Parathyroid adenoma (tissue), 2 donors: ENCODE measurements around the gene HBD.

Experiments used
- H2AFZ ChIP-seq: fragments of 300-600 bp; sonication (generic); one replicate; pipeline ENCODE4 v1.7.0; 2017; ENCODE audit warnings: antibody characterized with exemption, mild to moderate bottlenecking
- H3K27ac ChIP-seq: fragments of 300-600 bp; sonication (generic); one replicate; pipeline ENCODE4 v1.7.0; 2017
- H3K27me3 ChIP-seq: fragments of 300-600 bp; sonication (generic); one replicate; pipeline ENCODE4 v1.7.0; 2017; ENCODE audit warnings: low read length; ENCODE audit not compliant: control insufficient read depth, insufficient read depth
- H3K36me3 ChIP-seq: fragments of 300-600 bp; sonication (generic); one replicate; pipeline ENCODE4 v1.7.0; 2017; ENCODE audit warnings: low read length; ENCODE audit not compliant: control insufficient read depth, insufficient read depth
- H3K4me1 ChIP-seq: fragments of 300-600 bp; sonication (generic); one replicate; pipeline ENCODE4 v1.7.0; 2017; ENCODE audit warnings: control low read depth
- H3K4me2 ChIP-seq: fragments of 300-600 bp; sonication (generic); one replicate; pipeline ENCODE4 v1.7.0; 2017; ENCODE audit warnings: low read length
- H3K4me3 ChIP-seq: fragments of 300-600 bp; sonication (generic); one replicate; pipeline ENCODE4 v1.7.0; 2017; ENCODE audit warnings: low read depth, low read length
- H3K79me2 ChIP-seq: fragments of 300-600 bp; sonication (generic); one replicate; pipeline ENCODE4 v1.7.0; 2017; ENCODE audit warnings: control low read depth
- H3K9ac ChIP-seq: fragments of 300-600 bp; sonication (generic); one replicate; pipeline ENCODE4 v1.7.0; 2017; ENCODE audit warnings: mild to moderate bottlenecking
- H3K9me3 ChIP-seq: fragments of 300-600 bp; sonication (generic); one replicate; pipeline ENCODE4 v1.7.0; 2017; ENCODE audit warnings: low read length; ENCODE audit not compliant: control insufficient read depth
- TF ChIP-seq, protein P1 (sequence below): fragments of 300-600 bp; sonication (generic); IDR thresholded peaks from one replicate; pipeline ENCODE4 v1.7.0; 2017; ENCODE audit warnings: antibody characterized with exemption, mild to moderate bottlenecking
- donor health status: primary hyperparathyroidism.

The HBD gene

DNA sequence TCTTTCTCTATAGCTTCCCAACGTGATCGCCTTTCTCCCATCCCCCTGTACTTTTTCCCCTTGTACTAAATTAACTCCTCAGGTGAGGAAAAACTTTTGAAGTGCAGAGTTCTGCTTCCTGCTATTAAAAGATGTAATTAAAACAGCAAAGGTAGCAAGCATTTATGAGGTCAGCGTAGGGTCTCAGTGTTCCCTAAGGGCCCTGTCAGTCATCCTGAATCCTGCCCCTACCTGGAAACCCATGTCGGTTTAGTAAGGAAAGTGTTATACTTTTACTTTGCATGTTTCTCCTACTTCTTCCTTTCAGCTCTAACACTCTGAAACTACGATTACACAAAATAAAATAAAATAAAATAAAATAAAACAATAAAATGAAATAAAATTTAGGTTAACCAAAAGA, 6.2 kb downstream of the HBD start:
- H3K4me2 ChIP-seq = no peak overlapping the region
- no peaks in the 10 kb centered on the region for H3K27me3 ChIP-seq
- TF ChIP-seq, protein P1, sequence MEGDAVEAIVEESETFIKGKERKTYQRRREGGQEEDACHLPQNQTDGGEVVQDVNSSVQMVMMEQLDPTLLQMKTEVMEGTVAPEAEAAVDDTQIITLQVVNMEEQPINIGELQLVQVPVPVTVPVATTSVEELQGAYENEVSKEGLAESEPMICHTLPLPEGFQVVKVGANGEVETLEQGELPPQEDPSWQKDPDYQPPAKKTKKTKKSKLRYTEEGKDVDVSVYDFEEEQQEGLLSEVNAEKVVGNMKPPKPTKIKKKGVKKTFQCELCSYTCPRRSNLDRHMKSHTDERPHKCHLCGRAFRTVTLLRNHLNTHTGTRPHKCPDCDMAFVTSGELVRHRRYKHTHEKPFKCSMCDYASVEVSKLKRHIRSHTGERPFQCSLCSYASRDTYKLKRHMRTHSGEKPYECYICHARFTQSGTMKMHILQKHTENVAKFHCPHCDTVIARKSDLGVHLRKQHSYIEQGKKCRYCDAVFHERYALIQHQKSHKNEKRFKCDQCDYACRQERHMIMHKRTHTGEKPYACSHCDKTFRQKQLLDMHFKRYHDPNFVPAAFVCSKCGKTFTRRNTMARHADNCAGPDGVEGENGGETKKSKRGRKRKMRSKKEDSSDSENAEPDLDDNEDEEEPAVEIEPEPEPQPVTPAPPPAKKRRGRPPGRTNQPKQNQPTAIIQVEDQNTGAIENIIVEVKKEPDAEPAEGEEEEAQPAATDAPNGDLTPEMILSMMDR = no peak
- no peaks in the 10 kb centered on the region for H3K4me1 ChIP-seq
- no peak overlapping the region for H3K27ac ChIP-seq
- no peaks in the 10 kb centered on the region for H3K79me2 ChIP-seq
- H3K36me3 ChIP-seq = no peaks in the 10 kb centered on the region
- no peaks in the 10 kb centered on the region for H3K9me3 ChIP-seq
- no peak overlapping the region for H3K4me3 ChIP-seq
- H2AFZ ChIP-seq = no peak overlapping the region
- no peak overlapping the region for H3K9ac ChIP-seq

DNA sequence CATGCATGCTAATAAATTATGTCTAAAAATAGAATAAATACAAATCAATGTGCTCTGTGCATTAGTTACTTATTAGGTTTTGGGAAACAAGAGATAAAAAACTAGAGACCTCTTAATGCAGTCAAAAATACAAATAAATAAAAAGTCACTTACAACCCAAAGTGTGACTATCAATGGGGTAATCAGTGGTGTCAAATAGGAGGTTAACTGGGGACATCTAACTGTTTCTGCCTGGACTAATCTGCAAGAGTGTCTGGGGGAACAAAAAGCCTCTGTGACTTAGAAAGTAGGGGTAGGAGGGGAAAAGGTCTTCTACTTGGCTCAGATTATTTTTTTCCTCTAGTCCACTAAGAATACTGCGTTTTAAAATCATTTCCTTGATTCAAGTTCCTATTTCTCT, 6.6 kb downstream of the HBD start:
- TF ChIP-seq, protein P1 = no peak
- no peak overlapping the region for H3K9ac ChIP-seq
- H3K27ac ChIP-seq = no peak overlapping the region

DNA sequence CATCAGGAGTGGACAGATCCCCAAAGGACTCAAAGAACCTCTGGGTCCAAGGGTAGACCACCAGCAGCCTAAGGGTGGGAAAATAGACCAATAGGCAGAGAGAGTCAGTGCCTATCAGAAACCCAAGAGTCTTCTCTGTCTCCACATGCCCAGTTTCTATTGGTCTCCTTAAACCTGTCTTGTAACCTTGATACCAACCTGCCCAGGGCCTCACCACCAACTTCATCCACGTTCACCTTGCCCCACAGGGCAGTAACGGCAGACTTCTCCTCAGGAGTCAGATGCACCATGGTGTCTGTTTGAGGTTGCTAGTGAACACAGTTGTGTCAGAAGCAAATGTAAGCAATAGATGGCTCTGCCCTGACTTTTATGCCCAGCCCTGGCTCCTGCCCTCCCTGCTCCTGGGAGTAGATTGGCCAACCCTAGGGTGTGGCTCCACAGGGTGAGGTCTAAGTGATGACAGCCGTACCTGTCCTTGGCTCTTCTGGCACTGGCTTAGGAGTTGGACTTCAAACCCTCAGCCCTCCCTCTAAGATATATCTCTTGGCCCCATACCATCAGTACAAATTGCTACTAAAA, 7.5 kb downstream of the HBD start, which contains the start of gene HBB:
Gene HBB, minus strand, starts transcription at position 340 of the 579 bp plus-strand sequence. Its CDS starts 50 bp downstream, at position 290.
- Histone ChIP-seq H3K27me3 (no peaks in the 10 kb centered on the region), H3K4me2 (no peak within 1 kb of the TSS), H3K4me1 (no peaks in the 10 kb centered on the region), H3K36me3 (no peaks in the 10 kb centered on the region), H3K9ac (no peak within 1 kb of the TSS), H3K4me3 (no peak within 1 kb of the TSS), H2AFZ (no peak within 1 kb of the TSS), H3K79me2 (no peaks in the 10 kb centered on the region), H3K9me3 (no peaks in the 10 kb centered on the region), H3K27ac (no peak within 1 kb of the TSS)
- TF ChIP-seq, protein P1 = no peak

More for the DNA sequence above, 6.6 kb downstream of the HBD start:
- H2AFZ ChIP-seq = no peak overlapping the region
- no peaks in the 10 kb centered on the region for H3K4me1 ChIP-seq
- no peak overlapping the region for H3K4me3 ChIP-seq
- H3K36me3 ChIP-seq = no peaks in the 10 kb centered on the region
- no peaks in the 10 kb centered on the region for H3K79me2 ChIP-seq
- no peaks in the 10 kb centered on the region for H3K27me3 ChIP-seq
- H3K9me3 ChIP-seq = no peaks in the 10 kb centered on the region
- no peak overlapping the region for H3K4me2 ChIP-seq

DNA sequence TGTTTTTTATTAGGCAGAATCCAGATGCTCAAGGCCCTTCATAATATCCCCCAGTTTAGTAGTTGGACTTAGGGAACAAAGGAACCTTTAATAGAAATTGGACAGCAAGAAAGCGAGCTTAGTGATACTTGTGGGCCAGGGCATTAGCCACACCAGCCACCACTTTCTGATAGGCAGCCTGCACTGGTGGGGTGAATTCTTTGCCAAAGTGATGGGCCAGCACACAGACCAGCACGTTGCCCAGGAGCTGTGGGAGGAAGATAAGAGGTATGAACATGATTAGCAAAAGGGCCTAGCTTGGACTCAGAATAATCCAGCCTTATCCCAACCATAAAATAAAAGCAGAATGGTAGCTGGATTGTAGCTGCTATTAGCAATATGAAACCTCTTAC, 8.8 kb downstream of the HBD start:
- TF ChIP-seq, protein P1 = no peak
- Histone ChIP-seq H3K27me3 (no peaks in the 10 kb centered on the region), H3K9ac (no peak overlapping the region), H3K9me3 (no peaks in the 10 kb centered on the region), H3K4me3 (no peak overlapping the region), H2AFZ (no peak overlapping the region), H3K4me2 (no peak overlapping the region), H3K27ac (no peak overlapping the region), H3K36me3 (no peaks in the 10 kb centered on the region), H3K79me2 (no peaks in the 10 kb centered on the region), H3K4me1 (no peaks in the 10 kb centered on the region)
